ENCODE measurements around the gene CACNB3.

The CACNB3 gene

GRCh38 chr12:48787791-48788523, 30.3 kb upstream of the CACNB3 start:
- Histone ChIP-seq H2AFZ (ENCODE audit: low read depth) (peak overlapping the region; percentile 67; the same call in 1 of the 2 replicates), H3K27me3 (ENCODE audit: insufficient read depth, low read depth) (no peaks in the 10 kb centered on the region), H3K4me2 (peak overlapping the region; percentile 56; the same call in 1 of the 2 replicates), H4K20me1 (ENCODE audit: insufficient read depth) (no peaks in the 10 kb centered on the region), H3K79me2 (ENCODE audit: insufficient read depth, low read depth) (no peaks in the 10 kb centered on the region), H3K4me3 (IDR thresholded peaks at IDR 0.05; ENCODE audit: insufficient read depth, low read depth, low read length) (no peak overlapping the region), H3K4me1 (ENCODE audit: low read depth, poor library complexity, severe bottlenecking) (peaks cover 16% of the 10 kb centered on the region), H3K27ac (no peak overlapping the region), H3K36me3 (ENCODE audit: insufficient read depth) (no peaks in the 10 kb centered on the region), H3K9ac (no peak overlapping the region)
- no peak for TF ChIP-seq CTCF (conservative IDR thresholded peaks at IDR 0.05; ENCODE audit: low read depth, low read length)

GRCh38 chr12:48788524-48788853, 29.8 kb upstream of the CACNB3 start:
- H3K9ac ChIP-seq: no peak overlapping the region; the same call in 1 of the 2 replicates

GRCh38 chr12:48788854-48789775, 29.2 kb upstream of the CACNB3 start, which contains the start of gene ADCY6:
Gene ADCY6, minus strand, starts transcription at chr12:48789089. Its CDS starts 5,655 bp downstream, at chr12:48783434.
- Histone ChIP-seq H3K36me3 (ENCODE audit: insufficient read depth) (no peaks in the 10 kb centered on the region), H3K27me3 (ENCODE audit: insufficient read depth, low read depth) (no peaks in the 10 kb centered on the region), H3K4me1 (ENCODE audit: low read depth, poor library complexity, severe bottlenecking) (peaks cover 16% of the 10 kb centered on the region), H3K9ac (peak within 1 kb of the TSS; percentile 81), H4K20me1 (ENCODE audit: insufficient read depth) (no peaks in the 10 kb centered on the region), H3K27ac (no peak within 1 kb of the TSS), H3K4me2 (peak within 1 kb of the TSS; percentile 92), H2AFZ (ENCODE audit: low read depth) (peak within 1 kb of the TSS; percentile 99), H3K79me2 (ENCODE audit: insufficient read depth, low read depth) (no peaks in the 10 kb centered on the region), H3K4me3 (IDR thresholded peaks at IDR 0.05; ENCODE audit: insufficient read depth, low read depth, low read length) (no peak within 1 kb of the TSS)
- no peak for TF ChIP-seq CTCF (conservative IDR thresholded peaks at IDR 0.05; ENCODE audit: low read depth, low read length)

More at GRCh38 chr12:48788524-48788853, 29.8 kb upstream of the CACNB3 start:
- Histone ChIP-seq H3K36me3 (ENCODE audit: insufficient read depth) (no peaks in the 10 kb centered on the region), H3K4me1 (ENCODE audit: low read depth, poor library complexity, severe bottlenecking) (peaks cover 16% of the 10 kb centered on the region), H3K79me2 (ENCODE audit: insufficient read depth, low read depth) (no peaks in the 10 kb centered on the region), H3K27ac (no peak overlapping the region), H3K4me3 (IDR thresholded peaks at IDR 0.05; ENCODE audit: insufficient read depth, low read depth, low read length) (no peak overlapping the region), H4K20me1 (ENCODE audit: insufficient read depth) (no peaks in the 10 kb centered on the region), H3K4me2 (peak overlapping the region; percentile 56; the same call in 1 of the 2 replicates), H2AFZ (ENCODE audit: low read depth) (peak overlapping the region; percentile 67; the same call in 1 of the 2 replicates), H3K27me3 (ENCODE audit: insufficient read depth, low read depth) (no peaks in the 10 kb centered on the region)
- no peak for TF ChIP-seq CTCF (conservative IDR thresholded peaks at IDR 0.05; ENCODE audit: low read depth, low read length)

- no peak for TF ChIP-seq CTCF (conservative IDR thresholded peaks at IDR 0.05; ENCODE audit: low read depth, low read length)
- Histone ChIP-seq H3K79me2 (ENCODE audit: insufficient read depth, low read depth) (no peaks in the 10 kb centered on the region), H4K20me1 (ENCODE audit: insufficient read depth) (no peaks in the 10 kb centered on the region), H3K27me3 (ENCODE audit: insufficient read depth, low read depth) (no peaks in the 10 kb centered on the region), H3K4me3 (IDR thresholded peaks at IDR 0.05; ENCODE audit: insufficient read depth, low read depth, low read length) (no peak overlapping the region), H3K9ac (peak overlapping the region; percentile 81; the same call in 1 of the 2 replicates), H3K4me1 (ENCODE audit: low read depth, poor library complexity, severe bottlenecking) (peaks cover 16% of the 10 kb centered on the region), H3K27ac (no peak overlapping the region), H3K36me3 (ENCODE audit: insufficient read depth) (no peaks in the 10 kb centered on the region), H2AFZ (ENCODE audit: low read depth) (peak overlapping the region; percentile 99), H3K4me2 (peak overlapping the region; percentile 92)
Measured at GRCh38 chr12:48789858-48790326, 28.4 kb upstream of the CACNB3 start.
